GM12892 (cell line): ENCODE data around the gene TBC1D30.

Source experiments
- POLR2A ChIP-seq: IDR thresholded peaks from 2 replicates; pipeline ENCODE4 v1.6.1; 2011; ENCODE audit warnings: low read depth, low read length, control low read depth
- POLR2AphosphoS5 ChIP-seq: IDR thresholded peaks from 2 replicates; pipeline ENCODE4 v1.6.1; 2011; ENCODE audit warnings: low read depth, low read length, control low read depth
- TAF1 ChIP-seq: IDR thresholded peaks from 2 replicates; pipeline ENCODE4 v1.6.1; 2011; ENCODE audit warnings: low read depth, mild to moderate bottlenecking, control low read depth, low read length, borderline replicate concordance

DNA sequence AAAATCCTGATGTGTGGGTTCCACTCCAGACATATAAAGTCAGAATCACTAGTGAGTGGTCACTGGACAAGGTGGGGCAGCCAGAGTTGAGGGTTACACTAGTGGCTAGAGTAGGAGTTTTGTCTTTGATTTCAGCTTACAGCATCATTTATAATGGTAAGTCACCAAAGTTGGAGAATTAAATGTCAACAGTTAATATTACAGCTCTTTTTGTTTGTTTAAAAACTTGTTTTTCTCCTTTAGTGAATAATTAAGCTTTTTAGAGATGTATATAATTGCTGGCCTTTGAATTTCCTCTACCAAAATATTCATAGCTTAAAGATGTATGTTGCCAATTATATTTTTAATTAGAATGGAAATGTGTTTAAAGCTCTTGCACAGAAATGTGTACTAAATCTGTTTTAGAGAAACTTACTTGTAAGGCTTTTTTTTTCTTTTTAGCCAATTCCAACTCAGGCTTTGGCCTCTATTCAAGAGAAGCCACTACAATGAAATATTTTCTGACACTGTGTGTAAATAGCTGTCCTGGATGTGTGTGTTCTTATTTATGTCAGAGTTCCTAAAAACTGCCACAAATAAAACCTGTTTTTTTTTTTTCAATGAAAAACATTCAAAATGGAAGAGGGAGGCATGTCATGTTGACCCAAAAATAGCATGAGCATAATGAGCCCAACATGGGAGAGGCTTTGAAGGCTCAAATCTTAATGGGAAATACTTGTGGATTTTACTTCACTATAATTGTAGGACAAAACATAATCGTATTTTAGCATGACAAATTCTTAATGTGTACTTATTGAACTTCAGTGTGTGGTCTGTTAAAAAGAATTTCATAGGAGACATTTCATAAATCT, 92.2 kb downstream of the TBC1D30 start:
- TF ChIP-seq POLR2AphosphoS5 (no peak), POLR2A (no peak), TAF1 (no peak)
